Erythroblast (primary cell): Measurements from ENCODE around the gene TNFRSF14.

Experiments used
- GATA1 ChIP-seq: IDR thresholded peaks from 2 replicates; pipeline ENCODE4 v1.6.1; 2011; ENCODE audit warnings: low read depth, mild to moderate bottlenecking, control low read depth, low read length, moderate library complexity
- POLR2A ChIP-seq: IDR thresholded peaks from 2 replicates; pipeline ENCODE4 v1.6.1; 2011; ENCODE audit warnings: mild to moderate bottlenecking, low read length

DNA sequence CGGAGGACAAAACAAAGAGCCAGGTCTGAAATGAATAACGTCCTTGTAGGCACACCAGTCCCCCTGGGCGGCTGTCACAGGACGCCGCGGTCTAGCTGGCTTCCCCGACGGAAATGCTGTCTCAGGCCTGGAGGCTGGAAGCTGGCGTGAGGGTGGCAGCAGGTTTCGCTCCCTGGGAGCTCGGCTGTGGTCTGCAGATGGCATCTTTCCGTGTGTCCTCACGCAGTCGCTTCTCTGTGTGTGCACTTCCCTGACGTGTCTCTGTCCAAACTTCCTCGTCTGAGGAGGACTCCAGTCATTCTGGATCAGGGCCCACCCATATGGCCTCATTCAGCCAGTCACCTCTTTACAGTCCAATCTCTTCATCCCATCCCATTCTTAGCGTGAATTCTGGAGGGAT is 14.2 kb downstream of the TNFRSF14 start:
- TF ChIP-seq POLR2A, result no peak
- TF ChIP-seq GATA1, result no peak
